K562 (cell line): Measurements from ENCODE around the gene TESK1. TPM values are rescaled to one million over a fixed set of nuclear protein-coding genes. Genes with fewer than 3 reads are reported as not detected.

ENCODE experiments used
- ATAC-seq: fragments of 200-7000 bp; cut with Tn5 transposase; 3 replicates; pipeline ENCODE4 v1.9.1; 2020; ENCODE audit warnings: moderate library complexity
- BruUV-seq: library from RNA; stranded (reverse); fragments of 400-500 nt; replicated peaks from 2 replicates; lab custom pipeline; 2021; lab: Mats Ljungman, UMichigan
- CTCF ChIA-PET: fragments of 300-600 bp; formaldehyde crosslinking; extraction: SDS; loops from one replicate; lab custom pipeline; 2021; ENCODE audit warnings: low intra/inter-chr PET ratio; lab: Yijun Ruan, JAX
- POLR2A ChIA-PET: fragments of 300-600, 350-650 bp; sonication (Branson Sonifier 250); formaldehyde crosslinking; extraction: SDS; loops from one replicate; lab custom pipeline; 2021; ENCODE audit warnings: antibody characterized with exemption, inconsistent platforms; lab: Yijun Ruan, JAX
- DNase-seq, 4 experiments: peaks; one replicate each; pipeline versions ENCODE4 v3.0.0 to v3.0.0-alpha.2; 2011 to 2018; ENCODE audit warnings: low spot score in 3 of 4, mixed read lengths in 3 of 4; ENCODE audit errors: extremely low read depth in 1 of 4
- FAIRE-seq: peaks from 2 replicates; lab custom pipeline; 2011; peaks lifted over from hg19 to GRCh38; lab: Jason Lieb, UNC
- H2AFZ ChIP-seq: 2 replicates; pipeline ENCODE4 v1.6.0; 2011; ENCODE audit warnings: low read depth, low read length, control low read depth, inconsistent platforms
- H3K27ac ChIP-seq: fragments of 200-600 bp; 3 replicates; pipeline ENCODE4 v1.8.0; 2011; ENCODE audit warnings: low read depth, mild to moderate bottlenecking, control low read depth, inconsistent platforms, low read length, moderate library complexity, mixed read lengths; ENCODE audit errors: extremely low read depth
- H3K27me3 ChIP-seq, 2 experiments: fragments of 300-600 bp in 1 of 2; 2 replicates in 1 of 2; 3 replicates in 1 of 2; pipeline versions ENCODE4 v1.6.0 to v1.8.0; 2011; ENCODE audit warnings: inconsistent platforms in 2 of 2, low read length in 2 of 2, mild to moderate bottlenecking in 1 of 2, mixed read lengths in 1 of 2, moderate library complexity in 1 of 2; ENCODE audit not compliant: control insufficient read depth in 2 of 2, insufficient read depth in 2 of 2
- H3K36me3 ChIP-seq: fragments of 300-600 bp; 3 replicates; pipeline ENCODE4 v1.8.0; 2011; ENCODE audit warnings: mild to moderate bottlenecking, low read length, inconsistent platforms; ENCODE audit not compliant: control insufficient read depth, insufficient read depth
- H3K4me1 ChIP-seq, 2 experiments: fragments of 200-600 bp in 1 of 2; replicated peaks in 1 of 2; 2 replicates in 1 of 2; 3 replicates in 1 of 2; pipeline versions ENCODE4 v1.5.1 to v1.8.0; 2011; ENCODE audit warnings: inconsistent platforms in 2 of 2, low read length in 2 of 2, mild to moderate bottlenecking in 1 of 2, mixed read lengths in 1 of 2, moderate library complexity in 1 of 2; ENCODE audit not compliant: control insufficient read depth in 2 of 2, insufficient read depth in 2 of 2
- H3K4me2 ChIP-seq: 2 replicates; pipeline ENCODE4 v1.6.1; 2011; ENCODE audit warnings: low read length, control low read depth, inconsistent platforms, mixed read lengths; ENCODE audit not compliant: insufficient read depth
- H3K4me3 ChIP-seq: fragments of 200-600 bp; sonication (generic), shearing (Covaris generic); 2 replicates; pipeline ENCODE4 v1.5.1; 2016; ENCODE audit warnings: control low read depth, inconsistent platforms
- H3K79me2 ChIP-seq: fragments of 200-600 bp; 3 replicates; pipeline ENCODE4 v1.8.0; 2011; ENCODE audit warnings: low read length, inconsistent platforms; ENCODE audit not compliant: control insufficient read depth, insufficient read depth
- H3K9ac ChIP-seq, 2 experiments: 2 replicates each; pipeline versions ENCODE4 v1.6.0 to v1.6.1; 2011; ENCODE audit warnings: low read depth in 2 of 2, low read length in 2 of 2, control low read depth in 1 of 2, inconsistent platforms in 1 of 2, mild to moderate bottlenecking in 1 of 2, mixed read lengths in 1 of 2; ENCODE audit not compliant: insufficient read depth in 1 of 2
- H3K9me1 ChIP-seq: one replicate; pipeline ENCODE4 v1.6.0; 2011; ENCODE audit warnings: inconsistent platforms, mild to moderate bottlenecking, low read length, moderate library complexity; ENCODE audit not compliant: control insufficient read depth, insufficient read depth
- H3K9me3 ChIP-seq: replicated peaks from 2 replicates; pipeline ENCODE4 v1.5.1; 2011; ENCODE audit warnings: low read depth, low read length, inconsistent platforms; ENCODE audit not compliant: control insufficient read depth, insufficient read depth
- H4K20me1 ChIP-seq: replicated peaks from 2 replicates; pipeline ENCODE4 v1.6.1; 2011; ENCODE audit warnings: low read length, inconsistent platforms, mixed read lengths; ENCODE audit not compliant: control insufficient read depth, insufficient read depth
- FOSL1 ChIP-seq: fragments of 200-800 bp; sonication (Bioruptor generic); conservative IDR thresholded peaks from 2 replicates; pipeline ENCODE4 v1.6.1; 2016; ENCODE audit warnings: missing genetic modification characterization, missing compliant biosample characterization
- JUNB ChIP-seq: fragments of 450-650 bp; formaldehyde crosslinking; conservative IDR thresholded peaks from 2 replicates; pipeline ENCODE4 v1.4.0; 2020; ENCODE audit warnings: mild to moderate bottlenecking
- NCOA6 ChIP-seq: fragments of 450-650 bp; IDR thresholded peaks from 2 replicates; pipeline ENCODE4 v1.6.1; 2017; ENCODE audit warnings: mild to moderate bottlenecking
- POLR2A ChIP-seq: fragments of 450-650 bp; conservative IDR thresholded peaks from 2 replicates; pipeline ENCODE4 v1.6.1; 2016
- RB1 ChIP-seq: fragments of 450-650 bp; IDR thresholded peaks from 2 replicates; pipeline ENCODE4 v1.6.1; 2017; ENCODE audit warnings: low read depth, mild to moderate bottlenecking
- RFX1 ChIP-seq: fragments of 450-650 bp; IDR thresholded peaks from 2 replicates; pipeline ENCODE4 v1.6.1; 2016; ENCODE audit warnings: mild to moderate bottlenecking, moderate library complexity
- SNIP1 ChIP-seq: fragments of 450-650 bp; IDR thresholded peaks from 2 replicates; pipeline ENCODE4 v1.7.1; 2017; ENCODE audit warnings: low read depth, mild to moderate bottlenecking
- YBX1 ChIP-seq: fragments of 450-650 bp; IDR thresholded peaks from 2 replicates; pipeline ENCODE4 v1.7.1; 2016; ENCODE audit warnings: mild to moderate bottlenecking
- ZNF79 ChIP-seq: fragments of 250-450 bp; sonication (Bioruptor Pico); IDR thresholded peaks from 2 replicates; pipeline ENCODE4 v1.4.0; 2020; ENCODE audit warnings: low read depth, mild to moderate bottlenecking, moderate library complexity
- WGBS: fragments of 100-300 bp; shearing (Covaris generic); methylation state at CpG from one replicate; pipeline ENCODE4 v1.1.6; 2016; ENCODE audit warnings: low coverage, mixed read lengths; ENCODE audit not compliant: insufficient coverage; ENCODE audit errors: missing lambda C conversion rate; 5-methylcytosine and 5-hydroxymethylcytosine counted together
- in situ Hi-C: fragments of 300-500 bp; cut with MboI; formaldehyde crosslinking; loops from 4 replicates; pipeline ENCODE4 v1.15.0; 2018; ENCODE audit warnings: inconsistent platforms, mixed read lengths
- intact Hi-C: fragments of 100-400 bp; cut with micrococcal nuclease; formaldehyde crosslinking; loops from 2 replicates; pipeline ENCODE4 v1.14.2; 2022
- polyA plus RNA-seq, 8 experiments: library from polyadenylated mRNA; depleted of rRNA in 4 of 8; stranded (reverse) in 5 of 8; unstranded in 3 of 8; fragments of >200 nt; fragmentation: Nextera tagmentation in 2 of 8; fragmentation: Illumina TruSeq in 1 of 8; extraction: Ambion mirVana in 2 of 8; extraction: Trizol in 1 of 8; gene quantifications; 2 replicates each; pipeline versions ENCODE4 v1.2.1 to v1.2.3, GENCODE V29; 2011 to 2014; ENCODE audit warnings: inconsistent platforms in 1 of 8, missing spikeins in 1 of 8
- total RNA-seq, 7 experiments: library from RNA; depleted of rRNA in 6 of 7; stranded (reverse); fragments of >200 nt in 6 of 7; fragmentation: Illumina TruSeq in 2 of 7; extraction: Trizol in 2 of 7; gene quantifications; 2 replicates each; pipeline versions ENCODE4 v1.2.1 to v1.2.3, GENCODE V29; 2011 to 2021; ENCODE audit warnings: low replicate concordance in 1 of 7

Gene TESK1
- total and polyA plus RNA-seq, 9 of the 15 experiments (the other 6 are each of a cell fraction or from before 2014, with no cell fraction given) = 0.07 to 10.4 (median 4.1) TPM

GRCh38 chr9:35652829-35653209 is 47.8 kb downstream of the TESK1 start:
- Histone ChIP-seq H3K9me1 (no peaks in the 10 kb centered on the region), H2AFZ (no peak overlapping the region), H3K27ac (no peak overlapping the region), H3K4me3 (no peak overlapping the region), H3K9me3 (no peaks in the 10 kb centered on the region), H4K20me1 (no peaks in the 10 kb centered on the region), H3K4me2 (no peak overlapping the region), H3K27me3 (no peaks in the 10 kb centered on the region), H3K9ac (no peak overlapping the region), H3K36me3 (no peaks in the 10 kb centered on the region), H3K4me1 (peaks cover 27 to 31% of the 10 kb centered on the region in 2 experiments), H3K79me2 (no peaks in the 10 kb centered on the region)
- DNase-seq = no peak
- no TSS peak for BruUV-seq
- WGBS = 73% methylated on average over 5 of the region's 8 CpGs
- 0 out of 2 replicates have a peak, but pooled peaks have one; percentile 2 for TF ChIP-seq FOSL1 (tag)
- no peak for TF ChIP-seq NCOA6
- intact Hi-C loops (no loop called here), in situ Hi-C loops (no loop called here)
- ATAC-seq = no peak
- FAIRE-seq = no peak
- CTCF ChIA-PET = no interaction called here
- POLR2A ChIA-PET = interaction anchor here (0.6 kb wide), 1 partner anchor 168 kb away, joined by 3 read pairs; no protein-coding TSS in a partner anchor

- no peaks in the 10 kb centered on the region for H3K9me1 ChIP-seq
- 25% methylated on average over 1 of the region's 2 CpGs for WGBS
- no peaks in the 10 kb centered on the region for H3K36me3 ChIP-seq
- intact Hi-C loops (no loop called here), in situ Hi-C loops (no loop called here)
- no peak overlapping the region for H2AFZ ChIP-seq
- no peak for ATAC-seq
- peaks cover under 1% of the 10 kb centered on the region; the same call in 1 of the 3 replicates for H3K79me2 ChIP-seq
- no peaks in the 10 kb centered on the region for H3K9me3 ChIP-seq
- ChIA-PET CTCF (no interaction called here), POLR2A (no interaction called here)
- FAIRE-seq = no peak
- BruUV-seq = no TSS peak
- peaks cover 26 to 32% of the 10 kb centered on the region in 2 experiments for H3K4me1 ChIP-seq
- no peaks in the 10 kb centered on the region for H4K20me1 ChIP-seq
- H3K4me3 ChIP-seq = no peak overlapping the region
- H3K4me2 ChIP-seq = no peak overlapping the region
- TF ChIP-seq ZNF79 (CRISPR knock-in tag) = no peak
- no peak for TF ChIP-seq RB1
- TF ChIP-seq POLR2A = no peak
- no peak for TF ChIP-seq RFX1
- TF ChIP-seq SNIP1 = no peak
- no peak for TF ChIP-seq YBX1
- TF ChIP-seq JUNB = no peak
- no peak overlapping the region for H3K27ac ChIP-seq
- no peak overlapping the region for H3K9ac ChIP-seq
- no peaks in the 10 kb centered on the region for H3K27me3 ChIP-seq
- DNase-seq = no peak
Observed at GRCh38 chr9:35653611-35654010, 48.5 kb downstream of the TESK1 start.
